HG02884 (cell line): ENCODE results near the gene CACTIN.
"Not testable (repeated sequence)": the region's sequence is repeated elsewhere in the genome, so short reads cannot be mapped to it uniquely, and the experiment has no call there.

Experiments used
- ATAC-seq: cut with Tn5 transposase; IDR thresholded peaks from one replicate; pipeline ENCODE4 v1.9.1; 2021; ENCODE audit warnings: mild to moderate bottlenecking, moderate library complexity; ENCODE audit not compliant: unreplicated experiment

Gene CACTIN

GRCh38 chr19:3595521-3596061, 31.0 kb downstream of the CACTIN start:
- no peak for ATAC-seq

- no peak for ATAC-seq
Observed at GRCh38 chr19:3593156-3593555, 33.4 kb downstream of the CACTIN start.

GRCh38 chr19:3591876-3592613, 34.5 kb downstream of the CACTIN start:
- no peak for ATAC-seq

- no peak for ATAC-seq
Observed at GRCh38 chr19:3590991-3591659, 35.5 kb downstream of the CACTIN start.

- no peak for ATAC-seq
Observed at GRCh38 chr19:3589949-3590348, 36.6 kb downstream of the CACTIN start.

GRCh38 chr19:3589439-3589838, 37.2 kb downstream of the CACTIN start:
- no peak for ATAC-seq

- no peak for ATAC-seq
Observed at GRCh38 chr19:3586707-3587346, 39.8 kb downstream of the CACTIN start.

- no peak for ATAC-seq
Observed at GRCh38 chr19:3586127-3586626, 40.4 kb downstream of the CACTIN start.

GRCh38 chr19:3585301-3586126, 41.1 kb downstream of the CACTIN start, which contains the start of gene GIPC3:
Gene GIPC3, plus strand, starts transcription at chr19:3585478. Its CDS starts 120 bp downstream, at chr19:3585598.
- no peak for ATAC-seq

GRCh38 chr19:3584036-3584802, 42.4 kb downstream of the CACTIN start:
- not testable (repeated sequence) for ATAC-seq

GRCh38 chr19:3581792-3582191, 44.8 kb downstream of the CACTIN start:
- not testable (repeated sequence) for ATAC-seq

- no peak for ATAC-seq
Observed at GRCh38 chr19:3580156-3580934, 46.2 kb downstream of the CACTIN start.

- ATAC-seq, result no peak
Observed at GRCh38 chr19:3578390-3578789, 48.2 kb downstream of the CACTIN start.

- ATAC-seq, result no peak
Observed at GRCh38 chr19:3577723-3578344, 48.8 kb downstream of the CACTIN start.

GRCh38 chr19:3576696-3577443, 49.7 kb downstream of the CACTIN start:
- no peak for ATAC-seq

GRCh38 chr19:3575949-3576673, 50.5 kb downstream of the CACTIN start:
- ATAC-seq, result no peak

- no peak for ATAC-seq
Observed at GRCh38 chr19:3575260-3575741, 51.3 kb downstream of the CACTIN start.
